ENCODE results near the gene TRIM44.

The TRIM44 gene

GRCh38 chr11:35839368-35840161 lies 177.0 kb downstream of the TRIM44 start:
- intact Hi-C loops (cut with micrococcal nuclease) = no loop called here
- Mint-ChIP-seq H3K27me3 (peaks cover 4% of the 10 kb centered on the region), H3K9me3 (no peaks in the 10 kb centered on the region), H3K27ac (no peak overlapping the region), H3K4me1 (ENCODE audit: low read depth) (no peaks in the 10 kb centered on the region), H3K36me3 (ENCODE audit: low read depth) (no peaks in the 10 kb centered on the region), H3K4me3 (no peak overlapping the region)

- no peaks in the 10 kb centered on the region for H3K9me3 Mint-ChIP-seq
- peaks cover 4% of the 10 kb centered on the region for H3K27me3 Mint-ChIP-seq
- no peak overlapping the region for H3K4me3 Mint-ChIP-seq
- no peaks in the 10 kb centered on the region for H3K4me1 Mint-ChIP-seq (ENCODE audit: low read depth)
- intact Hi-C loops (cut with micrococcal nuclease) = no loop called here
- no peak overlapping the region for H3K27ac Mint-ChIP-seq
- no peaks in the 10 kb centered on the region for H3K36me3 Mint-ChIP-seq (ENCODE audit: low read depth)
Measured at GRCh38 chr11:35841733-35842132, 179.2 kb downstream of the TRIM44 start.

DNA sequence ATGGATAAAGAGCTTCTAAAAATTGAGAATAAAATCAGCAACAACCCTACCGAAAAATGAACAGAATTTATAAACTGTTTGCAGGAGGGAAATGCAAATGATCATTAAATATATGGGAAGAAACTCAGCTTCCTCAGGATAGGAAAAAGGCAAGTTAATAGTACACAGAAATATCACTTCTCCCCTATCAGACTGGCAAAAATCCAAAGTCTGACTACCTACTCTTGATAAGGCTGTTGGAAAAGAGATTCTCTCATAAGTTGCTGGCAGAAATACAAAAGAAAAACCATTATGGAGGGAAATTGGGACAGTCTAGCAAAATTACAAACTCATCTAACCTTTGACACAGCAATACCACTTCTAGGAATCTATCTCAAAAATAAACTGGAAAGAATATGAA lies 180.4 kb downstream of the TRIM44 start:
- Mint-ChIP-seq H3K4me3 (no peak overlapping the region), H3K27me3 (peaks cover 4% of the 10 kb centered on the region), H3K36me3 (ENCODE audit: low read depth) (no peaks in the 10 kb centered on the region), H3K4me1 (ENCODE audit: low read depth) (no peaks in the 10 kb centered on the region), H3K27ac (no peak overlapping the region), H3K9me3 (no peaks in the 10 kb centered on the region)
- intact Hi-C loops (cut with micrococcal nuclease) = no loop called here

DNA sequence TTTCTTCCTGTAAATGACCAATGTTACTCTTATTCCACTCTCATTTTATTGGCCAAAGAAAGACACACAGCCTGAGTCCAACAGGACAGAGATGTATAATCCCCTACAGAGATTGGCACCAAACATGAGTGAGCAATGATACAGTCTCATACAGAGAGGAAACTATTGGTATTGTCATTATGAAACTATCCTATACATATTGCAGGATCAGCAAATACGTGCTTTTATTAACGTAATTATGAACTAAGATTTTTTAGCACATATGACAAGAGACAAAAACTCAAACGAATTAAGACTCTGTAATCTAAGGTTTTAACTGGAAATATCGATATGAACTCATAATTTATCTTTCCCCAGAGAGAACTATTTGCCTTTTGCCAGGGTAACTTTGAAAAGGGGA lies 182.0 kb downstream of the TRIM44 start:
- Mint-ChIP-seq H3K4me3 (no peak overlapping the region), H3K27ac (no peak overlapping the region), H3K9me3 (no peaks in the 10 kb centered on the region), H3K36me3 (ENCODE audit: low read depth) (no peaks in the 10 kb centered on the region), H3K27me3 (peaks cover 10% of the 10 kb centered on the region), H3K4me1 (ENCODE audit: low read depth) (no peaks in the 10 kb centered on the region)
- intact Hi-C loops (cut with micrococcal nuclease) = no loop called here

- intact Hi-C loops (cut with micrococcal nuclease) = no loop called here
- H3K27ac Mint-ChIP-seq = no peak overlapping the region
- H3K36me3 Mint-ChIP-seq (ENCODE audit: low read depth) = no peaks in the 10 kb centered on the region
- H3K27me3 Mint-ChIP-seq = peaks cover 8% of the 10 kb centered on the region
- no peaks in the 10 kb centered on the region for H3K4me1 Mint-ChIP-seq (ENCODE audit: low read depth)
- H3K9me3 Mint-ChIP-seq = no peaks in the 10 kb centered on the region
- H3K4me3 Mint-ChIP-seq = no peak overlapping the region
Measured at GRCh38 chr11:35845860-35846259, 183.3 kb downstream of the TRIM44 start.

GRCh38 chr11:35846874-35847273 lies 184.3 kb downstream of the TRIM44 start:
- no peak overlapping the region for H3K4me3 Mint-ChIP-seq
- intact Hi-C loops (cut with micrococcal nuclease) = no loop called here
- peaks cover 8% of the 10 kb centered on the region for H3K27me3 Mint-ChIP-seq
- H3K9me3 Mint-ChIP-seq = no peaks in the 10 kb centered on the region
- H3K4me1 Mint-ChIP-seq (ENCODE audit: low read depth) = peaks cover 4% of the 10 kb centered on the region
- no peak overlapping the region for H3K27ac Mint-ChIP-seq
- H3K36me3 Mint-ChIP-seq (ENCODE audit: low read depth) = no peaks in the 10 kb centered on the region

- Mint-ChIP-seq H3K27me3 (peaks cover 8% of the 10 kb centered on the region), H3K4me3 (no peak overlapping the region), H3K4me1 (ENCODE audit: low read depth) (peaks cover 10% of the 10 kb centered on the region), H3K36me3 (ENCODE audit: low read depth) (no peaks in the 10 kb centered on the region), H3K9me3 (no peaks in the 10 kb centered on the region), H3K27ac (no peak overlapping the region)
- intact Hi-C loops (cut with micrococcal nuclease) = no loop called here
Measured at GRCh38 chr11:35847473-35847872, 184.9 kb downstream of the TRIM44 start.

DNA sequence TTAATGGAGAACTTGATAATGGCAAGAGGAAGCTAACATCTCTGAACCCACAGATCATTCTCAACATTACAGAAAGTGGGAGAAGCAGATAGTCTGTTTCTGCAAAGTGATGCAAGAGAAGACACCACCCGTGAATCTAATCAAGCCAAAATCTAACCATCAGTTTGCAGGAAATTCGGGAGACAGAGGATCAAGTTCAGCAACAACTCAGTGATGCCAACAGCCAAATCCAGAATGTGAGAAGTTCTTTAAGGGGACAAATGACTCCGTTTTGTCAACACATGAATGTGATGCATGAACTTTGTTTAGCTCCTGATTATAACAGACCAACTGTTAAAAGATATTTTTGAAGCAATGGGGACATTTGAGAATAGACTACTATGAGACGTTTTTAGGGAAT lies 186.0 kb downstream of the TRIM44 start:
- Mint-ChIP-seq H3K4me1 (ENCODE audit: low read depth) (peaks cover 10% of the 10 kb centered on the region), H3K36me3 (ENCODE audit: low read depth) (no peaks in the 10 kb centered on the region)

GRCh38 chr11:35850191-35850590 lies 187.6 kb downstream of the TRIM44 start:
- peaks cover 6% of the 10 kb centered on the region for H3K27me3 Mint-ChIP-seq
- intact Hi-C loops (cut with micrococcal nuclease) = no loop called here
- H3K27ac Mint-ChIP-seq = no peak overlapping the region
- no peaks in the 10 kb centered on the region for H3K36me3 Mint-ChIP-seq (ENCODE audit: low read depth)
- no peaks in the 10 kb centered on the region for H3K9me3 Mint-ChIP-seq
- no peak overlapping the region for H3K4me3 Mint-ChIP-seq
- H3K4me1 Mint-ChIP-seq (ENCODE audit: low read depth) = peaks cover 10% of the 10 kb centered on the region

More for the DNA sequence above, 186.0 kb downstream of the TRIM44 start:
- H3K4me3 Mint-ChIP-seq = no peak overlapping the region
- H3K27me3 Mint-ChIP-seq = peaks cover 6% of the 10 kb centered on the region
- H3K27ac Mint-ChIP-seq = no peak overlapping the region
- intact Hi-C loops (cut with micrococcal nuclease) = no loop called here
- no peaks in the 10 kb centered on the region for H3K9me3 Mint-ChIP-seq

DNA sequence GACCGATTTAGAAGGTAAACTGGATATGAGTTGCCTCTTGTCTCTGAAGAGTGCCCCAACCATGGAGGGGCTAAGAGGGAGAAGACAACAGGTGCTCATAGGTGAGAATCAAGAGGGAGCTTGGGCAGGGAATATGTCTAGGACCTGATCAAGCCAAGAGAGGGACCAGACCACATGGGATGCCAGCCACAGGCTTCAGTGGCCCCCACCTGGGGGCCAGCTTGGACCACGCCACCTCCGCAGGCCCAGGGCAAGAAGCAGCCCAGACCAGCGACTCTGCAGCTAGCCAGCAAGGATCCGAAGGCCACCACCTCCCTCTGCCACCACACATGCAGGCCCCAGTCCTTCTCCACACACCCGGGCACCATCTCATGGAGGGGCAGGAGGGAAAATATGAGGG lies 188.8 kb downstream of the TRIM44 start:
- Mint-ChIP-seq H3K4me1 (ENCODE audit: low read depth) (peaks cover 10% of the 10 kb centered on the region), H3K36me3 (ENCODE audit: low read depth) (no peaks in the 10 kb centered on the region), H3K27ac (no peak overlapping the region), H3K27me3 (peaks cover 6% of the 10 kb centered on the region), H3K9me3 (no peaks in the 10 kb centered on the region), H3K4me3 (no peak overlapping the region)
- intact Hi-C loops (cut with micrococcal nuclease) = no loop called here

- Mint-ChIP-seq H3K9me3 (no peaks in the 10 kb centered on the region), H3K36me3 (ENCODE audit: low read depth) (no peaks in the 10 kb centered on the region), H3K4me3 (no peak overlapping the region), H3K27me3 (peaks cover 6% of the 10 kb centered on the region), H3K27ac (no peak overlapping the region), H3K4me1 (ENCODE audit: low read depth) (peaks cover 10% of the 10 kb centered on the region)
- intact Hi-C loops (cut with micrococcal nuclease) = no loop called here
Measured at GRCh38 chr11:35852056-35852455, 189.5 kb downstream of the TRIM44 start.

DNA sequence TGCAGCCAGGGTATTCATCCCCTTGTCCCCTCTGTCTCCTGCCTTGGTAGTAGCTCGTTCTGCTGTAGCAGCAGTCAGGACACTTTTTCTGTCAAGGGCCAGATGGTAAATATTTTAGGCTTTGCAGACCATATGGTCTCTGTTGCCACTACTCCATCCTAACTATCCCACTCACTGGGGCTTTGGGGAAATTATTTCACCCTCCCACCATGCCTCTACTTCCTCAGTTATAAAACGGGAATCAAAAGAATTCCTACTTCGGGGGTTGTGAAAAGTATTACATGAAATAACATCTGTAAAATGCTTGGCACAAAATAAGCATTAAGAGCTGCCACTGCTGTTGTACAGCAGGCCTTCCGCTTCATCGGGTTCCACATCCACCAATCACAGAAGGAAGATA lies 191.4 kb downstream of the TRIM44 start:
- peaks cover 10% of the 10 kb centered on the region for H3K4me1 Mint-ChIP-seq (ENCODE audit: low read depth)
- no peaks in the 10 kb centered on the region for H3K36me3 Mint-ChIP-seq (ENCODE audit: low read depth)
- peaks cover 1% of the 10 kb centered on the region for H3K27me3 Mint-ChIP-seq
- no peak overlapping the region for H3K4me3 Mint-ChIP-seq
- no peak overlapping the region for H3K27ac Mint-ChIP-seq
- no peaks in the 10 kb centered on the region for H3K9me3 Mint-ChIP-seq
- intact Hi-C loops (cut with micrococcal nuclease) = no loop called here

DNA sequence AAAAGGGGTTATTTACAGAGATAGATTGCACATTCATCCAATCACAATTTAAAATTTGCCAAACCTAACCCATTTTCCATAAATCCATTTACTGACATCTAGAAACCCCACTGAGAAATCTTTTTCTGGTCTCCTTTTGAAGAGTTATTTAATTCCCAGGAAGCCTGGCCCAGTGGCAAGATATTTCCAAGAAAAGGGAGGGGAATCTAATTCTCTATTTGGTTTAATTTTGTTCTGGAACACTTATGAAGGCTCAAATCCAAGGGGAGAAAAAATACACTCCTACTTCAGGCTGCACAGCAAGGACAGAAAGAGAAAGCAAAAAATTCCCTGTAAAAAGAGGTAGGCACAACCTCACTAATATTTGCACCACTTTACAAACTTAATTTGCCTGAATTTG lies 193.1 kb downstream of the TRIM44 start:
- no peaks in the 10 kb centered on the region for H3K9me3 Mint-ChIP-seq
- intact Hi-C loops (cut with micrococcal nuclease) = no loop called here
- no peak overlapping the region for H3K4me3 Mint-ChIP-seq
- H3K36me3 Mint-ChIP-seq (ENCODE audit: low read depth) = no peaks in the 10 kb centered on the region
- H3K4me1 Mint-ChIP-seq (ENCODE audit: low read depth) = peaks cover 10% of the 10 kb centered on the region
- H3K27me3 Mint-ChIP-seq = no peaks in the 10 kb centered on the region
- H3K27ac Mint-ChIP-seq = no peak overlapping the region

DNA sequence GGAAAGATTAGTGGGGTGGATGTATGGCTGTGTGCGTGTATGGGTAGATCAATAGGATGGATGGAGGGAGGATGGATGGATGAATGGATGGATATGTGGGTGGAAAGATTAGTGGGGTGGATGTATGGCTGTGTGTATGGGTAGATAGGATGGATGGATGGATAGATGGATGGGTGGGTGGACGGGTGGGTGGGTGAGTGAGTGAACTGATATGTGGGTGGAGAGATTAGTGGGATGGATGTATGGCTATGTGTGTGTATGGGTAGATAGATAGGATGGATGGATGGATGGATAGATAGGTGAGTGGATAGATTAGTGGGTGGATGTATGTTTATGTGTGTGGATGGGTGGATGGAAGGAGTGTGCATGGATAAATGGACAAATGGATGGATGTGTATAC lies 193.7 kb downstream of the TRIM44 start:
- intact Hi-C loops (cut with micrococcal nuclease) = no loop called here
- H3K36me3 Mint-ChIP-seq (ENCODE audit: low read depth) = no peaks in the 10 kb centered on the region
- H3K4me1 Mint-ChIP-seq (ENCODE audit: low read depth) = peaks cover 10% of the 10 kb centered on the region
- no peak overlapping the region for H3K27ac Mint-ChIP-seq
- no peaks in the 10 kb centered on the region for H3K9me3 Mint-ChIP-seq
- peaks cover 2% of the 10 kb centered on the region for H3K27me3 Mint-ChIP-seq
- no peak overlapping the region for H3K4me3 Mint-ChIP-seq

GRCh38 chr11:35856756-35857155 lies 194.2 kb downstream of the TRIM44 start:
- intact Hi-C loops (cut with micrococcal nuclease) = no loop called here
- Mint-ChIP-seq H3K4me1 (ENCODE audit: low read depth) (peaks cover 8% of the 10 kb centered on the region), H3K27ac (no peak overlapping the region), H3K4me3 (no peak overlapping the region), H3K27me3 (peaks cover 2% of the 10 kb centered on the region), H3K36me3 (ENCODE audit: low read depth) (no peaks in the 10 kb centered on the region), H3K9me3 (no peaks in the 10 kb centered on the region)
